Retina (tissue), 1 donor: ENCODE data around the gene HHIPL1.

Experiments used
- DNase-seq: peaks from one replicate; pipeline ENCODE4 v3.0.0-alpha.2; 2016

HHIPL1 gene

GRCh38 chr14:99691111-99691885, 46.4 kb downstream of the HHIPL1 start:
- no peak for DNase-seq

GRCh38 chr14:99693918-99694317, 49.0 kb downstream of the HHIPL1 start:
- no peak for DNase-seq

- no peak for DNase-seq
These were observed 52.0 kb downstream of the HHIPL1 start for GRCh38 chr14:99696929-99697328.

DNA sequence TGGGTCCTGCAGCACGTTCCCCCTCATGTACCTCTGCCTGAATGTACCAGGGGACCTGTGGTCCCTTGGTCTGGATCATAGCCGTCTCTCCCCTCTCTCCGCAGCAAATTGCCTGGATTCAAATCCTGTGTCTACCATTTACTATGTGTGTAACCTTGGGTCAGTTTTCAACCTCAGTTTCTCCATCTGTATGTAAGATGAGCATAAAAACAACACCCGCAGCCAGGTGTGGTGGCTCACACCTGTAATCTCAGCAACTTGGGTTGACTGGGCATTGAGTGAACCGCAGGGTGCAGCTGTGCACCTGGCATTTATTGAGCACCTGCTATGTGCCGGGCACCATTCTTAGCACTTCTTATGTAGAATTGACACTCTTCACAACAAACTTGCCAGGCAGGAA, 53.3 kb downstream of the HHIPL1 start:
- DNase-seq, result no peak

- DNase-seq, result no peak
These were observed 53.7 kb downstream of the HHIPL1 start for GRCh38 chr14:99698642-99699041.

DNA sequence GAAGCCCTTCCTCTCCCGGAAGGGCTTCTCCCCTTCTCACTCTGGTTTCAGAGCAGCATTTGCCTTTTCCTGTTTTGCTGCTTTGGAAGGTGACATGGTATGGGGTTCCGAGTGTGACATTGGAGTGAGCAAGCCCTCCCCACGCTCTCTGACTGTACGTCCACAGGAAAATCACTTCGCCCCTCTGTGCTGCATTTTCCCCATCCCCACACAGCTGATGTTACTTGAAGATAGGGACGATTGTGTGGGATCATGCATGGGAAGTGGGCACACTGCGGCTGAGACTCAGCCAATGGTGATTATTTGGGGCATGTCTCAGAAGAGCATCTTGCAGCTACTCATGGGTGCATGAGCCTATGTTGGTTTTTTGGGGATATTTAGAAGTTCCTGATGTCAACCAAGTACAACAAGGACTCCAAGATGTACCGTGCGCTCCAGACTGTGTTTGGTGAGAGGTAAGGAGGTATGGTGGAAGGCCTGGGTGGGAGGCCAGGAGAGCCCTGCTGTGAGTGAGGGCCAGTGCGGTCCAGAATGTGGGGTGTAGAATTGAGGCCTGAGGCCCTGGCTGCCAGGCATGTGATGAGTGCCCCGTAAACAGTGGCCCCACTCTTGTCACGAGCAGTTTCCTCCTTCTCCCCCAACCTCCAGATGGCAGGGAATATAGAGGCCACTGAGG, 54.3 kb downstream of the HHIPL1 start:
- DNase-seq, result no peak

DNA sequence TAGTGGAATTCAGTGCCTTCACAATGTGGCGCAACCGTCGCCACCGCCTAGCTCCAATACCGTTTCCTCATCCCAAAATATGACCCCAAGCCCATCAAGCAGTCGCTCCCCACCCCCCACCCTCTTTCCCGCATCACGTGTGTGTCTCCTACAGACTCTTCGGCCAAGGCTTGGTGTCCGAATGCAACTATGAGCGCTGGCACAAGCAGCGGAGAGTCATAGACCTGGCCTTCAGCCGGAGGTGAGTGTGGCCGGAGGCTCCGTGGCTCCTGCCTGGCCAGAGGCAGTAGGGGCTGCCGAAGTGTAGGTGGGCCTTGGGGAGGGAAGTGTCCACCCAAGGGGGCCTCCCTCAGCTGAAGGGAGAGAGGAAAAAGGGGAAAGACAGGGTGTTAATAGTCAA, 54.9 kb downstream of the HHIPL1 start:
- DNase-seq, result no peak

DNA sequence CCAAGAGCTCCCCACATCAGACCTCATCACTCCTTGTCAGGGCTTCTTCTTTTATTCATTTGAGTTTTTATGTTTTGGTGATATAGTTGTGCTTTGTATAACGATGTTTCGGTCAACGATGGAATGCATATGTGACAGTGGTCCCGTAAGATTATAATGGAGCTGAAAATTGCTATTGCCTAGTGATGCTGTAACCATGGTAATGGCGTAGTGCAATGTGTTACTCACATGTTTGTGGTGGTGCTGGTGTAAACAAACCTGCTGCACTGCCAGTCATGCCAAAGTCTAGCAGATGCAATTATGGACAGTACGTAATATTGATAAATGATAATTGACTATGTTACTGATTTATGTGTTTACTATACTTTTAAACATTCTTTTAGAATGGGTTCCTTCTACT, 55.5 kb downstream of the HHIPL1 start:
- no peak for DNase-seq

GRCh38 chr14:99701260-99701659, 56.3 kb downstream of the HHIPL1 start:
- DNase-seq, result no peak

DNA sequence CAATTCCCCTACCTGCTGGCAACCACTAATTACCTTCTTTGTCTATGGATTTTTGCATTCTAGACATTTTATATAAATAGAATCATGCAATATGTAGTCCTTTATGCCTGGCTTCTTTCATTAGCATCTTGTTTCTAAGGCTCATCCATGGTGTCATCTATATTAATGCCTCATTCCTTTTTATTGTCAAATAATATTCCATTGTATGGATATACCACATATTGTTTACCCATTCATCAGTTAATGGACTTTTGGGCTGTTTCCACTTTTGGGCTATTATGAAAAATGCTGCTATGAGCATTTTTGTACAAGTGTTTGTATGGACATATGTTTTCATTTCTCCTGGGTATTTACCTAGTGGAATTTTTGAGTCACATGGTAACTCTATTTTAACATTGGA, 57.2 kb downstream of the HHIPL1 start:
- no peak for DNase-seq

- DNase-seq, result no peak
These were observed 58.5 kb downstream of the HHIPL1 start for GRCh38 chr14:99703381-99703780.

GRCh38 chr14:99704037-99704436, 59.1 kb downstream of the HHIPL1 start:
- DNase-seq, result no peak

GRCh38 chr14:99706107-99706900, 61.4 kb downstream of the HHIPL1 start:
- no peak for DNase-seq

GRCh38 chr14:99707420-99707819, 62.5 kb downstream of the HHIPL1 start:
- DNase-seq, result no peak

DNA sequence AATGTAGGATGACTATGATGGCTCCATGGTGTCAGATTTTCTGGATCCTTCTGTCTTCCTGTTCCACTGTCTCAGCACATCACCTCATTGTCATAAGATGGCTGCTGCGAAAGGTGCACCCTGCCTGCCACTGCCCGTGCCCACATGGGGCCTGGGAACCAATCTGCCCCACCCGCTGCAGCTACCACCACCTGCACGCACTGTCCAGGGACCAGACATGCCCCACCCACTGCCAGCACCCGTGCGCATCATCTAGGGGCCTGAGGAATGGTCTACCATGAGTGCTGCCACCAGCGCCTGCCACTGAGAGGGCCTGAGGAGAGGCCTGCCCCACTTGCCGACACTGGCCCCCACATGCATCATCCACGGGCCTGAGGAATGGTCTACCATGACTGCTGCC, 63.0 kb downstream of the HHIPL1 start:
- no peak for DNase-seq

DNA sequence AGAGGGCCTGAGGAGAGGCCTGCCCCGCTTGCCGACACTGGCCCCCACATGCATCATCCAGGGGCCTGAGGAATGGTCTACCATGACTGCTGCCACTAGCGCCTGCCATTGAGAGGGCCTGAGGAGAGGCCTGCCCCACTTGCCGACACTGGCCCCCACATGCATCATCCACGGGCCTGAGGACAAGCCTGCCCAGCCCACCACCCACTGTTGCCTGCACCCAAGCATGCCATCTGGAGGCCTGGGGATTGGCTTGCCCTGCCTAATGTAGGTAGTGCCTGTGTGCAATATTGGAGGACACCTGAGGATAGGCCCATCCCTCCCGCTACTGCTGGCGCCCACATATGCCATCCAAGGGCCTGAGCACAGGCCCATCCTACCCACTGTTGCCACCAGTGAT, 63.5 kb downstream of the HHIPL1 start:
- no peak for DNase-seq

DNA sequence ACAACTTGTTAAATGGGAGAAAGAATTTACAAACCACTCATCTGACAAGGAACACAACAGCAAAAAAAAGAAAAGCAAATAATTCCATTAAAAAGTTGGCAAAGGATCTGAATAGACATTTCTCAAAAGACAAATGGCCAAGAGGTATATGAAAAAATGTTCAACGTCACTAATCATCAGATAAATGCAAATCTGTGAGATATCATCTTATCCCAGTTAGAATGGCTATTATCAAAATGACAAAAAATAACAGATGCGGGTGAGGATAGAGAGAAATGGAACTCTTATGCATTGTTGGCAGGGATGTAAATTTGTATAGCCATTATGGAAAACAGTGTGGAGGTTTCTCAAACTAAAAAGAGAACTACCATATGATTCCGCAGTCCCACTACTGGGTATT, 69.0 kb downstream of the HHIPL1 start:
- no peak for DNase-seq

- DNase-seq, result no peak
These were observed 70.5 kb downstream of the HHIPL1 start for GRCh38 chr14:99715266-99716000.

DNA sequence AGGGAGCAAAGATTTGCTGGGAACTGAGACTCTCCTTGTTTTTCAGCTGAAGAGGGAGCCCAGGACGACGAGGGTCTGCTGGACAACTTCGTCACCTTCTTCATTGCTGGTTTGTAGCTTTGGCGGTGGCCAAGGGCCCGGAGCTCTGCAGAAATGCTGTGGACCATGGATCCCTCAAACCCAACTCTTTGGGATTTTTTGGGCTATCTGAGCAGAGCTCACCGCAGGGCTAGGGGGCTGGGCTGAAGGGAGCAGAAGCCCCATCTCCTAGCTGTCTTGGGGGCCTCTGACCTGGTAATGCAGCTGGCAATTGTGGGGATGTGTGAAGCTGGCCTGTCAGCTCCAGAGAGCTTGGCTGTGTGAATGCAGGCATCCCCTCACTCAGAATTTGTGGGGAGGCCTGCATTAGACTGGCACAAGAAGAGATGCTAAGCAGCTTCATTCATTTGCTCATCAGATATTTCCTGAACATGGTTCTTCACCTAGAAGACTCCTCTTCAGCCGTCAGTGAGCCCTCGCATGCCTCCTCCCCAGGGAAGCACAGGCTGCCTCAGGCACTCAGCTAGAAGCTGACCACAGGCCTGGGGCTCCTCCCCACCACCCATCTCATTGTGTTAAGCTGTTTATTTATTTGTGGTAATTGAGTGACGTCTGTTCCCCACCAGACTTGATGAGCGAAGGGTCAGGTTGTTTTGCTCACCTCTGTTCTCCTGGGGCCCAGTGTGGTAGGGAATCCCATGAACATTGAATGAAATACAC, 71.3 kb downstream of the HHIPL1 start:
- no peak for DNase-seq

DNA sequence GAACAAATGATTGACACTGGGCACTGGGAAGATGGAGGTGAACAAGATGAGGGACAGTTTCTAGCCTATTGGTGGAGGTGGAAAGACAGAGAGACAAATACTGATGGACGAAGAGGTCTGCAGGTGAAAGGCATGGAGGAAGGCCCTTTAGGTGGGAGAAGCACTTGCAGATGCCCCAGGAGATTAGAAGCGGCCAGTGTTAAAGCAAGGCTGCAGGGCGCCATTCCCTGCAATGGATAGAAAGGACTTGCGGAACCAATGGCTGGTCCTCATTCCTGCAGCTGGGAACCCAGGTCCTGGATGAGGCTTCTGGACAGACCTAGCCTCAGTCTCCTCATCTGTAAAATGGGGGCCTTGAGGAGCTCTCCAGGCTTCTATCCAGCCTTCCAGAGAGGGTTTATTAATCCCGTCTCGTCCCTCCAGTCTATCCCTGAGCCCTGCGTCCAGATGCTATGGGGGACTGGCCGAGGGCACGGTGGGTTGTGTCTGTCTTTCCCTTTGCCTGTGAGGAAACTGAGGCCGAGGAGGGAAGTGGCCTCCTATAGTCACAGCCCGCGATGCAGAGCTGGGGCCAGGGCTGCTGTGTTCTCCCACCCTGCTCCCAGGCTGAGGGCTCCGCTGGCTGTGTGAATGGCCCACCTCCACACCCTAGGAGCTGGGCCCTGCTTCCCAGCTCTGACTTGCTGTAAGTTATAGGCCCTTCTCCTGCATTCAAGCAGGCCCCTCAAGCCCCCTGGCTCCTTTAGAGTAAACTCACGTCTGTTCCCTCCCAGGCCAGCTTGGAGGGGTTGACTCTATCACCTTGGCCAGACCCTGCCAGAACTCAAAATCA, 72.1 kb downstream of the HHIPL1 start:
- no peak for DNase-seq

DNA sequence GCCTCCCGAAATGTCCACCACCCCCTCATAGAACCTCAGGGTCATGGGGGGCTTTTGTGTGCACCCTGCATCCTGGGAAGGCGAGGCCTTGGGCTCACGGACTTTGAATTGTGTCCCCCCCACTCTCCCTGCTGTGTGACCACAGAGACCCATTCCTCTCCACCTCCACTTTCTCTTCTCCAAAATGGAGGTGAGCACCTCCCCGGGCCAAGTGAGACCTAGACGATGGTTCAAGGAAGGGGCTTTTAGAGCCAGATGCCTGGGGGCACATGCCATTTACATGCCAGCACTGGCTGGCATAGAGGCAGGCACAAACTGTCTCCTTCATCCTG, 72.7 kb downstream of the HHIPL1 start:
- DNase-seq, result no peak
